ENCODE data around the gene YPEL5. TPM values are rescaled to one million over a fixed set of nuclear protein-coding genes. Genes with fewer than 3 reads are reported as not detected.

YPEL5 gene
- total RNA-seq, 1 experiment from 2014 or later = 66.4 TPM

DNA sequence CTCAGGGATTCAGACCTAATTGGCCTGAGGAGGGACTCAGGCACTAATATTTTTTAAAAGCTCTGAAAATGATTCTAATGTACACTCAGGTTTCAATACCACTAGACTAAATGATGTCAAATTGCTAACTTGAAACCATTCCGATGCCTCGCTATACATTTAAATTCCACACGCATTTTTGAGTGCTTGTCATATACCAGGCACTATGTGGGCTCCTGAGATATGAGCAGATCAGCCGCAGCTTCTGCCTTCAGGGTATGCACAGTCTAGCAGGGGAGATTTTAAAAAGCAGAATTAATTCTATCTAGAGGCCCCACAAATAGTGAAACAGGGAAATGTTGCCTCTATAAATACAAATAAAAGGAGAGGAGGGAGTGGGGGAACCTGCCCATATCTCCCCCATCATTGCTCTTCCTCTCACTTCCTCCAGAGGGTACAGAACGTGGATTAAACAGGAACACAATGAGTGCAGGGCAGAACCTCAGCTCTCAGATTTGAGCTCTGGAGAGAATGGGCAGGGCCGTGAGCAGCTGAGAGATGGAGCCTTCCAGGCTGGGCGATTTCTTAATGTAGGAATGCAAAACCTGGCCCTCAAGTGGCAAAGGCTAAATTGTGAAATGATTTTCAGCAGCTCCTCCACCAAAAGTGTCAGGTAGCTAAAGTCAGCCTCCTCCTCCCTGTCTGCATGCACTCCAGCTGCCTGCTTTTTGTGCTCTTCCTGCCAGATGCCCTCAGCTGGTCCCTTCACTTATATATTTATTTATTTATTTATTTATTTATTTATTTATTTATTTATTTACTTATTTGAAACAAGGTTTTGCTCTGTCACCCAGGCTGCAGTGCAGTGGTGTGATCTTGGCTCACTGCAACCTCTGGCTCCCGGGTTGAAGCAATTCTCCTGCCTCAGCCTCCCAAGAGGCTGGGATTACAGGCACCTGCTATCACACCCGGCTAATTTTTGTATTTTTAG is 59.9 kb downstream of the YPEL5 start:
- CTCF ChIA-PET = interaction anchor here (1.1 kb wide), 1 partner anchor 504 kb away, joined by 4 read pairs; no protein-coding TSS in a partner anchor
- intact Hi-C loops (cut with micrococcal nuclease; ENCODE audit: unreplicated experiment) (no loop called here), in situ Hi-C loops (cut with HindIII; ENCODE audit: low pct_unique_long_range_greater_than_20kb, low sequenced_read_pairs) (no loop called here)

DNA sequence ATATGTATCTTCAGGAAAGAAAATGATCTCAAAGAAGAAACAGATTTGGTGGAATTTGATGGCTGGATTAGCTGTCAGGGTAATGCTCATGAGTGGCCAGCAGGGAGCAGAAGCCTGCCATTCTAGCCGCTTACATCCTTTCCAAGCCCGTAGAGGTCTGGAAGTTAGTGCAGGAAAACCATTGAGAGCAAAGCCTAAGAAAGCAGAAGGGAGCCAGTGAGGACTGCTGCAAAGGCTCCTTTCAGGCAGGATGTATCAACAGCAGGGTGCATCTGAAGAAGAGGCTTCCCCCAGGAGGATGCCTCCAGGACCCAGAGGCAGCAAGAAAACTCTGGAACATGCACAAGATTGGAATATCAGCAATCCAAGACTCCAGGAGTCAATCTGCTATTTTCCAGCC is 61.6 kb downstream of the YPEL5 start:
- DNase-seq (ENCODE audit: low read depth, low spot score) (peak; percentile 51), ATAC-seq (peak; percentile 97)
- ChIA-PET POLR2A (no interaction called here), CTCF (interaction anchor here (1.0 to 1.4 kb wide), 2 partner anchors 43 to 503 kb away, joined by 4 to 12 read pairs; no protein-coding TSS in a partner anchor)
- in situ Hi-C loops (cut with HindIII; ENCODE audit: low pct_unique_long_range_greater_than_20kb, low sequenced_read_pairs) = no loop called here
- Histone ChIP-seq H3K9me3 (ENCODE audit: control insufficient read depth, insufficient read depth, low read depth, low read length) (no peaks in the 10 kb centered on the region), H3K4me3 (ENCODE audit: low read depth in 2 of 2, low read length in 2 of 2) (no peak overlapping the region), H3K27me3 (ENCODE audit: control insufficient read depth, insufficient read depth, low read length) (no peaks in the 10 kb centered on the region; the same call in 1 of the 2 replicates), H3K36me3 (ENCODE audit: control insufficient read depth, insufficient read depth, low read length) (no peaks in the 10 kb centered on the region), H3K27ac (ENCODE audit: low read length) (no peak overlapping the region), H3K4me1 (ENCODE audit: control insufficient read depth, insufficient read depth, low read length) (no peaks in the 10 kb centered on the region)
- intact Hi-C loops (cut with micrococcal nuclease; ENCODE audit: unreplicated experiment) = loop anchor here (1.0 kb wide), 1 partner anchor 499 kb away; no protein-coding TSS in a partner anchor
- BruUV-seq (replicated peaks) = no TSS peak
- no peak for TF ChIP-seq SIN3A (IDR thresholded peaks at IDR 0.05; ENCODE audit: borderline replicate concordance, insufficient read depth, low read depth, low read length)
- TF ChIP-seq, protein P1, sequence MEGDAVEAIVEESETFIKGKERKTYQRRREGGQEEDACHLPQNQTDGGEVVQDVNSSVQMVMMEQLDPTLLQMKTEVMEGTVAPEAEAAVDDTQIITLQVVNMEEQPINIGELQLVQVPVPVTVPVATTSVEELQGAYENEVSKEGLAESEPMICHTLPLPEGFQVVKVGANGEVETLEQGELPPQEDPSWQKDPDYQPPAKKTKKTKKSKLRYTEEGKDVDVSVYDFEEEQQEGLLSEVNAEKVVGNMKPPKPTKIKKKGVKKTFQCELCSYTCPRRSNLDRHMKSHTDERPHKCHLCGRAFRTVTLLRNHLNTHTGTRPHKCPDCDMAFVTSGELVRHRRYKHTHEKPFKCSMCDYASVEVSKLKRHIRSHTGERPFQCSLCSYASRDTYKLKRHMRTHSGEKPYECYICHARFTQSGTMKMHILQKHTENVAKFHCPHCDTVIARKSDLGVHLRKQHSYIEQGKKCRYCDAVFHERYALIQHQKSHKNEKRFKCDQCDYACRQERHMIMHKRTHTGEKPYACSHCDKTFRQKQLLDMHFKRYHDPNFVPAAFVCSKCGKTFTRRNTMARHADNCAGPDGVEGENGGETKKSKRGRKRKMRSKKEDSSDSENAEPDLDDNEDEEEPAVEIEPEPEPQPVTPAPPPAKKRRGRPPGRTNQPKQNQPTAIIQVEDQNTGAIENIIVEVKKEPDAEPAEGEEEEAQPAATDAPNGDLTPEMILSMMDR (IDR thresholded peaks at IDR 0.05) = peak; percentile 88

More for the DNA sequence above, 59.9 kb downstream of the YPEL5 start:
- Histone ChIP-seq H3K9me3 (ENCODE audit: control insufficient read depth, insufficient read depth, low read depth, low read length) (no peaks in the 10 kb centered on the region), H3K27ac (ENCODE audit: low read length) (no peak overlapping the region), H3K4me1 (ENCODE audit: control insufficient read depth, insufficient read depth, low read length) (no peaks in the 10 kb centered on the region), H3K36me3 (ENCODE audit: control insufficient read depth, insufficient read depth, low read length) (no peaks in the 10 kb centered on the region), H3K27me3 (ENCODE audit: control insufficient read depth, insufficient read depth, low read length) (peaks cover 5% of the 10 kb centered on the region), H3K4me3 (ENCODE audit: low read depth in 2 of 2, low read length in 2 of 2) (no peak overlapping the region)
- TF ChIP-seq, protein P1 (IDR thresholded peaks at IDR 0.05) = no peak
- TF ChIP-seq TCF7L2 (IDR thresholded peaks at IDR 0.05; ENCODE audit: low read depth, low read length) (no peak), POLR2AphosphoS5 (IDR thresholded peaks at IDR 0.05; ENCODE audit: low read depth, low read length) (no peak), SIN3A (IDR thresholded peaks at IDR 0.05; ENCODE audit: borderline replicate concordance, insufficient read depth, low read depth, low read length) (no peak)
- TF ChIP-seq, protein P2, sequence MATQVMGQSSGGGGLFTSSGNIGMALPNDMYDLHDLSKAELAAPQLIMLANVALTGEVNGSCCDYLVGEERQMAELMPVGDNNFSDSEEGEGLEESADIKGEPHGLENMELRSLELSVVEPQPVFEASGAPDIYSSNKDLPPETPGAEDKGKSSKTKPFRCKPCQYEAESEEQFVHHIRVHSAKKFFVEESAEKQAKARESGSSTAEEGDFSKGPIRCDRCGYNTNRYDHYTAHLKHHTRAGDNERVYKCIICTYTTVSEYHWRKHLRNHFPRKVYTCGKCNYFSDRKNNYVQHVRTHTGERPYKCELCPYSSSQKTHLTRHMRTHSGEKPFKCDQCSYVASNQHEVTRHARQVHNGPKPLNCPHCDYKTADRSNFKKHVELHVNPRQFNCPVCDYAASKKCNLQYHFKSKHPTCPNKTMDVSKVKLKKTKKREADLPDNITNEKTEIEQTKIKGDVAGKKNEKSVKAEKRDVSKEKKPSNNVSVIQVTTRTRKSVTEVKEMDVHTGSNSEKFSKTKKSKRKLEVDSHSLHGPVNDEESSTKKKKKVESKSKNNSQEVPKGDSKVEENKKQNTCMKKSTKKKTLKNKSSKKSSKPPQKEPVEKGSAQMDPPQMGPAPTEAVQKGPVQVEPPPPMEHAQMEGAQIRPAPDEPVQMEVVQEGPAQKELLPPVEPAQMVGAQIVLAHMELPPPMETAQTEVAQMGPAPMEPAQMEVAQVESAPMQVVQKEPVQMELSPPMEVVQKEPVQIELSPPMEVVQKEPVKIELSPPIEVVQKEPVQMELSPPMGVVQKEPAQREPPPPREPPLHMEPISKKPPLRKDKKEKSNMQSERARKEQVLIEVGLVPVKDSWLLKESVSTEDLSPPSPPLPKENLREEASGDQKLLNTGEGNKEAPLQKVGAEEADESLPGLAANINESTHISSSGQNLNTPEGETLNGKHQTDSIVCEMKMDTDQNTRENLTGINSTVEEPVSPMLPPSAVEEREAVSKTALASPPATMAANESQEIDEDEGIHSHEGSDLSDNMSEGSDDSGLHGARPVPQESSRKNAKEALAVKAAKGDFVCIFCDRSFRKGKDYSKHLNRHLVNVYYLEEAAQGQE (IDR thresholded peaks at IDR 0.05; ENCODE audit: insufficient read depth in 1 of 2, low read depth in 2 of 2, low read length in 1 of 2) = no peak
- no peak for DNase-seq (ENCODE audit: low read depth, low spot score)
- no TSS peak for BruUV-seq (replicated peaks)
- no peak for ATAC-seq
- POLR2A ChIA-PET = no interaction called here

All from Panc1 (cell line).